Esophagus squamous epithelium (tissue), 4 donors: ENCODE results near the gene TRIP4.

Experiments used
- POLR2A ChIP-seq, 4 donors: fragments of 450-650 bp; IDR thresholded peaks; one replicate each; pipeline ENCODE4 v1.6.1; 2017; ENCODE audit warnings: antibody characterized with exemption in 4 of 4, mild to moderate bottlenecking in 4 of 4, moderate library complexity in 3 of 4
- TF ChIP-seq, protein P1 (sequence below), 6 experiments: fragments of 450-650 bp in 4 of 6; fragments of 200-600 bp in 2 of 6; sonication (generic) in 2 of 6; IDR thresholded peaks; one replicate each; pipeline ENCODE4 v1.5.1; 2016 to 2019; ENCODE audit warnings: antibody characterized with exemption in 6 of 6, mild to moderate bottlenecking in 4 of 6, moderate library complexity in 4 of 6

GRCh38 chr15:64361259-64361658 is 26.4 kb upstream of the TRIP4 start:
- TF ChIP-seq, protein P1, sequence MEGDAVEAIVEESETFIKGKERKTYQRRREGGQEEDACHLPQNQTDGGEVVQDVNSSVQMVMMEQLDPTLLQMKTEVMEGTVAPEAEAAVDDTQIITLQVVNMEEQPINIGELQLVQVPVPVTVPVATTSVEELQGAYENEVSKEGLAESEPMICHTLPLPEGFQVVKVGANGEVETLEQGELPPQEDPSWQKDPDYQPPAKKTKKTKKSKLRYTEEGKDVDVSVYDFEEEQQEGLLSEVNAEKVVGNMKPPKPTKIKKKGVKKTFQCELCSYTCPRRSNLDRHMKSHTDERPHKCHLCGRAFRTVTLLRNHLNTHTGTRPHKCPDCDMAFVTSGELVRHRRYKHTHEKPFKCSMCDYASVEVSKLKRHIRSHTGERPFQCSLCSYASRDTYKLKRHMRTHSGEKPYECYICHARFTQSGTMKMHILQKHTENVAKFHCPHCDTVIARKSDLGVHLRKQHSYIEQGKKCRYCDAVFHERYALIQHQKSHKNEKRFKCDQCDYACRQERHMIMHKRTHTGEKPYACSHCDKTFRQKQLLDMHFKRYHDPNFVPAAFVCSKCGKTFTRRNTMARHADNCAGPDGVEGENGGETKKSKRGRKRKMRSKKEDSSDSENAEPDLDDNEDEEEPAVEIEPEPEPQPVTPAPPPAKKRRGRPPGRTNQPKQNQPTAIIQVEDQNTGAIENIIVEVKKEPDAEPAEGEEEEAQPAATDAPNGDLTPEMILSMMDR (IDR thresholded peaks at IDR 0.05) = no peak
- TF ChIP-seq POLR2A (IDR thresholded peaks at IDR 0.05) = no peak
